Neural cell (in vitro differentiated cells): Measurements from ENCODE around the gene DEFB110.

Source experiments
- EP300 ChIP-seq: fragments of 450-650 bp; conservative IDR thresholded peaks from 2 replicates; pipeline ENCODE4 v1.6.1; 2014; ENCODE audit warnings: antibody characterized with exemption, mild to moderate bottlenecking, moderate library complexity; ENCODE audit not compliant: poor library complexity, severe bottlenecking
- EZH2 ChIP-seq: fragments of 200-600, 300-800 bp; shearing (Covaris generic), sonication (generic); IDR thresholded peaks from 2 replicates; pipeline ENCODE4 v1.6.1; 2014; ENCODE audit warnings: antibody characterized with exemption, low read length, borderline replicate concordance, mild to moderate bottlenecking; ENCODE audit not compliant: insufficient read depth, poor library complexity, severe bottlenecking
- MXI1 ChIP-seq: fragments of 450-650 bp; conservative IDR thresholded peaks from 2 replicates; pipeline ENCODE4 v1.6.1; 2014; ENCODE audit warnings: antibody characterized with exemption, mild to moderate bottlenecking; ENCODE audit not compliant: poor library complexity, severe bottlenecking
- POLR2AphosphoS5 ChIP-seq: IDR thresholded peaks from 2 replicates; pipeline ENCODE4 v1.6.1; 2012
- TF ChIP-seq, protein P1 (sequence below): fragments of 450-650 bp; IDR thresholded peaks from 2 replicates; pipeline ENCODE4 v1.5.1; 2014; ENCODE audit warnings: antibody characterized with exemption, mild to moderate bottlenecking, moderate library complexity; ENCODE audit not compliant: poor library complexity, severe bottlenecking

DNA sequence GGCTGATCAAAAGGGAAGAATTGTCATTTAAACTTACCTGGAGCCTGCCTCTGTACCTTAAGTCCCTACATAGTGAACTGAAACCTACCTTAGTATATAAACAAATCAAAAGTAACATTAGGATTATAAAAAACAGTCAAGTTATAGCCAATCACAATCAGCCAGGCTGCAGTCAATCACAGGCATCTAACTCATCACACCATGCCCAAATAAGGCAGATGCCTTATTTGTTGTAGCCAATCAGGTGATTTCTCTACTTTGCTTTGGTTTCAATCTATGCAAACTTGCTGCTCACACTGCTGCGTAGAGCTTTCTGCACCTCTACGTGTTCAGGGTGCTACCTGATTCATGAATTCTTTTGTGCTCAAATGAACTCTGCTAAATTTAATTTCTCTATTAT lies 34.0 kb downstream of the DEFB110 start:
- no peak for TF ChIP-seq POLR2AphosphoS5
- no peak for TF ChIP-seq EP300
- TF ChIP-seq, protein P1, sequence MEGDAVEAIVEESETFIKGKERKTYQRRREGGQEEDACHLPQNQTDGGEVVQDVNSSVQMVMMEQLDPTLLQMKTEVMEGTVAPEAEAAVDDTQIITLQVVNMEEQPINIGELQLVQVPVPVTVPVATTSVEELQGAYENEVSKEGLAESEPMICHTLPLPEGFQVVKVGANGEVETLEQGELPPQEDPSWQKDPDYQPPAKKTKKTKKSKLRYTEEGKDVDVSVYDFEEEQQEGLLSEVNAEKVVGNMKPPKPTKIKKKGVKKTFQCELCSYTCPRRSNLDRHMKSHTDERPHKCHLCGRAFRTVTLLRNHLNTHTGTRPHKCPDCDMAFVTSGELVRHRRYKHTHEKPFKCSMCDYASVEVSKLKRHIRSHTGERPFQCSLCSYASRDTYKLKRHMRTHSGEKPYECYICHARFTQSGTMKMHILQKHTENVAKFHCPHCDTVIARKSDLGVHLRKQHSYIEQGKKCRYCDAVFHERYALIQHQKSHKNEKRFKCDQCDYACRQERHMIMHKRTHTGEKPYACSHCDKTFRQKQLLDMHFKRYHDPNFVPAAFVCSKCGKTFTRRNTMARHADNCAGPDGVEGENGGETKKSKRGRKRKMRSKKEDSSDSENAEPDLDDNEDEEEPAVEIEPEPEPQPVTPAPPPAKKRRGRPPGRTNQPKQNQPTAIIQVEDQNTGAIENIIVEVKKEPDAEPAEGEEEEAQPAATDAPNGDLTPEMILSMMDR: no peak
- TF ChIP-seq EZH2: no peak
- TF ChIP-seq MXI1: no peak
